Mucosa of rectum (tissue), 2 donors: Measurements from ENCODE around the gene PLB1.

Source experiments
- H3K27ac ChIP-seq, 2 donors: one replicate each; pipeline ENCODE4 v1.7.0; 2013; ENCODE audit warnings: inconsistent platforms in 2 of 2, low read depth in 2 of 2, low read length in 2 of 2
- H3K27me3 ChIP-seq, 2 donors: one replicate each; pipeline ENCODE4 v1.7.0; 2013; ENCODE audit warnings: low read length in 2 of 2; ENCODE audit not compliant: control insufficient read depth in 2 of 2, insufficient read depth in 2 of 2
- H3K36me3 ChIP-seq, 2 donors: one replicate each; pipeline ENCODE4 v1.7.0; 2013; ENCODE audit warnings: low read length in 2 of 2; ENCODE audit not compliant: control insufficient read depth in 2 of 2, insufficient read depth in 2 of 2
- H3K4me1 ChIP-seq, 2 donors: one replicate each; pipeline ENCODE4 v1.7.0; 2013; ENCODE audit warnings: low read length in 2 of 2, mild to moderate bottlenecking in 1 of 2; ENCODE audit not compliant: control insufficient read depth in 2 of 2, insufficient read depth in 2 of 2
- H3K4me3 ChIP-seq, 2 donors: one replicate each; pipeline ENCODE4 v1.7.0; 2013; ENCODE audit warnings: low read length in 2 of 2
- H3K9ac ChIP-seq, 2 donors: one replicate each; pipeline ENCODE4 v1.7.0; 2013; ENCODE audit warnings: low read length in 2 of 2, low read depth in 1 of 2, mild to moderate bottlenecking in 1 of 2
- H3K9me3 ChIP-seq, 2 donors: one replicate each; pipeline ENCODE4 v1.7.0; 2013; ENCODE audit warnings: low read length in 2 of 2; ENCODE audit not compliant: control insufficient read depth in 2 of 2
- donor health status: healthy.
- donor health status: Normal muscosa, but diverticular disease.

PLB1 gene

GRCh38 chr2:28556303-28556702 lies 60.4 kb downstream of the PLB1 start:
- Histone ChIP-seq H3K9ac (no peak overlapping the region), H3K4me1 (no peaks in the 10 kb centered on the region), H3K9me3 (no peaks in the 10 kb centered on the region), H3K36me3 (no peaks in the 10 kb centered on the region), H3K4me3 (no peak overlapping the region), H3K27ac (no peak overlapping the region), H3K27me3 (no peaks in the 10 kb centered on the region)

DNA sequence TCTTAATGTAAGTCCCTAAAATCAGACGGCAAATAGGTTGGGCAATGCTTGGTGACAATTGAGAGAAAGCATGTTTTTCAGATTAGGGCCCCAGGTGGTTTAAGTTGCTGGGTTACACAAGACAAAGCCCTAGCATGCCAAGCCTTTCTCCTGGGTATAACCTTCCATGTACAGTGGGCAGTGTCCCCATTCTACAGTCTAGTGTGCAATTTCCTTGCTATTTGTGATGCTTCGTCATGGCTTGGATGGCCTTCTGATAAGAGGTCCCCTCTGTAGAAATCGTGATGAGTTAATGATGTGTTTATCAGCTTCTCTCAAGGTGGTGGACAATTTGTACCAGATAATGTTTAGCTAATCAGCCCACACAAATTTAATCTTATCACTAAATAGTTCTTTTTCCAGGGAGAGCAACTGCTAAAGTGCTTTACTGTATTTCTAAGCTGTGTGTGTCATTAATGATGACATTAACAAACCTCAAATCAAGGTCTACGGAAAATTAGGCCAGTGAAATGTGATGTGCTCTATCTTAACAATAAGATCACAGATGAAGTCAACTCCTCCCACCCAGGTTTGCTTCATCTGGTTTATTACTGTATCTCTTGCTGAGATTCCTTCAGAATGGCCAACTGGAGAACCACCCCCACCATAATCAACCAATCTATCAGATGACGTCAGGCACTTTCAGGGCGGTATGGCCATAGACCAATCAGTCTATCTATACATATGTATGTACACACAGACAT lies 61.7 kb downstream of the PLB1 start:
- H3K27me3 ChIP-seq, result no peaks in the 10 kb centered on the region
- H3K4me1 ChIP-seq, result no peaks in the 10 kb centered on the region
- H3K4me3 ChIP-seq, result no peak overlapping the region
- H3K27ac ChIP-seq, result no peak overlapping the region
- H3K36me3 ChIP-seq, result no peaks in the 10 kb centered on the region
- H3K9me3 ChIP-seq, result no peaks in the 10 kb centered on the region
- H3K9ac ChIP-seq, result no peak overlapping the region

- Histone ChIP-seq H3K27ac (no peak overlapping the region), H3K9ac (no peak overlapping the region), H3K4me1 (no peaks in the 10 kb centered on the region), H3K27me3 (no peaks in the 10 kb centered on the region), H3K36me3 (no peaks in the 10 kb centered on the region), H3K4me3 (no peak overlapping the region), H3K9me3 (no peaks in the 10 kb centered on the region)
These were observed 62.4 kb downstream of the PLB1 start for GRCh38 chr2:28558158-28558820.

DNA sequence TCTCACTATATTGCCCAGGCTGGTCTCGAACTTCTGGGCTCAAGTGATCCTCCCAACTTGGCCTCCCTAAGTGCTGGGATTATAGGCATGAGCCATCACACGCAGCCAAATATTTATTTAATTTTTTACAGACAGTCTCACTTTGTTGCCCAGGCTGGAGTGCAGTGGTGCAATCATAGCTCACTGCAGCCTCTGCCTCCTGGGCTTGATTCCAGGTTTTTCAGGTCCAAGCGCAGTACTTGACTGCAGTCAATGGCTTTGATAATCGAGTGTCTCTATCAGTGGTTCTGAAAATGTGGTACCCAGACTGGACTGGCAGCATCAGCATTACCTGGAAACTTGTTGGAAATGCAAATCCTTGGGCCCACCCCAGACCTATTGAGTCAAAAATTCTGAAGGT lies 63.1 kb downstream of the PLB1 start:
- Histone ChIP-seq H3K27ac (no peak overlapping the region), H3K4me1 (no peaks in the 10 kb centered on the region), H3K27me3 (no peaks in the 10 kb centered on the region), H3K9ac (no peak overlapping the region), H3K9me3 (no peaks in the 10 kb centered on the region), H3K4me3 (no peak overlapping the region), H3K36me3 (no peaks in the 10 kb centered on the region)

DNA sequence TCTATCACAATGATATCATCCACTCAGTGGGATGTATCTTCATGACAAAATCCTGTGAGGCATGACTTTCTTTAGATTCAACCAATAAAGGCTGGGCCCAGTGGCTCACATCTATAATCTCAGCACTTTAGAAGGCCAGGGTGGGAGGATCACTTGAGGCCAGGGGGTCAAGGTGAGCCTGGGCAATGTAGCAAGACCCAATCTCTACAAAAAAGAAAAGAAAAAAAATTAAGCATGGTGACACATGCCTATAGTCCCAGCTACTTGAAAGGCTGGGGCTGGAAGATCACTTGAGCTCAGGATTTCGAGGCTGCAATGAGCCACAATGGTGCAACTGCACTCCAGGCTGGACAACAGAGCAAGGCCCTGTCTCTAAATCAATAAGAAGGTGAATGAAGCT lies 68.0 kb downstream of the PLB1 start:
- Histone ChIP-seq H3K4me3 (no peak overlapping the region), H3K27me3 (no peaks in the 10 kb centered on the region), H3K36me3 (no peaks in the 10 kb centered on the region), H3K4me1 (peaks cover 0 to 4% of the 10 kb centered on the region in 2 donors), H3K9ac (no peak overlapping the region), H3K9me3 (no peaks in the 10 kb centered on the region), H3K27ac (no peak overlapping the region)

- Histone ChIP-seq H3K4me3 (no peak overlapping the region), H3K27ac (no peak overlapping the region), H3K4me1 (peaks cover 0 to 4% of the 10 kb centered on the region in 2 donors), H3K9me3 (no peaks in the 10 kb centered on the region), H3K9ac (no peak overlapping the region), H3K36me3 (no peaks in the 10 kb centered on the region), H3K27me3 (no peaks in the 10 kb centered on the region)
These were observed 68.5 kb downstream of the PLB1 start for GRCh38 chr2:28564346-28564745.

DNA sequence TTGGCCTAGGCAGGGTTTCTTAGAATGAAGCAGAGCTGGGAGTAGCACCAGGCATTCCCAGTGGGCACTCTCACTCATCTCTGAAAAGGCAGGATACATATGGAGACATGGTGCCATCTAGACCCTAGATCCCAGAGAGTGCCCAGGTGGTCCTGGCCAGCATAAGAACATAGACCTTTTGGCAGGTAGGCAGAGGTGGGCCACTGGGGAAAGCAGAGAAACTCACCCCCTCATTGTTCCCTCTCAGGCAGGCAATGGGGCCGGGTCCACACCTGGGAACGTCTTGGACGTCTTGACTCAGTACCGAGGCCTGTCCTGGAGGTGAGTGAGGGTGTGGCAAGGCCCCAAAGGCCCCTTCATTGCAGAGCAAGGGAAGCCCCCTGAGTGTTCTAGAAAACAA lies 69.2 kb downstream of the PLB1 start:
- Histone ChIP-seq H3K36me3 (no peaks in the 10 kb centered on the region), H3K27ac (no peak overlapping the region), H3K9ac (no peak overlapping the region), H3K9me3 (no peaks in the 10 kb centered on the region), H3K27me3 (no peaks in the 10 kb centered on the region), H3K4me3 (no peak overlapping the region), H3K4me1 (peaks cover 0 to 4% of the 10 kb centered on the region in 2 donors)

GRCh38 chr2:28565720-28566295 lies 69.9 kb downstream of the PLB1 start:
- H3K9me3 ChIP-seq, result no peaks in the 10 kb centered on the region
- H3K9ac ChIP-seq, result no peak overlapping the region
- no peak overlapping the region for H3K4me3 ChIP-seq
- no peak overlapping the region for H3K27ac ChIP-seq
- H3K27me3 ChIP-seq, result no peaks in the 10 kb centered on the region
- peaks cover 0 to 4% of the 10 kb centered on the region in 2 donors for H3K4me1 ChIP-seq
- no peaks in the 10 kb centered on the region for H3K36me3 ChIP-seq

- Histone ChIP-seq H3K9ac (peak overlapping the region; percentile 46 to 52), H3K9me3 (no peaks in the 10 kb centered on the region), H3K4me1 (peaks cover 0 to 4% of the 10 kb centered on the region in 2 donors), H3K27ac (no peak overlapping the region), H3K4me3 (peak overlapping the region; percentile 72 to 84), H3K27me3 (no peaks in the 10 kb centered on the region), H3K36me3 (no peaks in the 10 kb centered on the region)
These were observed 70.7 kb downstream of the PLB1 start for GRCh38 chr2:28566521-28567041.

DNA sequence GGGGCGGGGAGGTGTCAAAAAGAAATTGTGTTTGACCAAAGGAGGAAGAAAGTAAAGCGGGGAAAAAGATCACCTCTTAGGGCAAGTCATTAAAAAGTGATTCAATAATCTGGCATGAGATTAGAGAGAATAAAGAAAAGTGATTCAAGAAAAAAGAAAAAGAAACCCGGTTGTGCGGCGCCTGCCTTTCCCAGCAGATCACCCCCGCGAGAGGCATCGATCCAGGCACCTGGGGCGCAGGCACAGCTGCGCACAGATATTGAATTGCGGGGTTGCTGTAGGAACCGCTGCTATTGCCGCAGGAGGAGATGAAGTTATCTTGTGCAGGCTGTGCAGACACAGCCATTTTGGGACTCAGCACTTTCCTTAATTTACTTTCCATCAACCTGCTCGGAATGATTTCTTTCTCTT lies 71.2 kb downstream of the PLB1 start:
- H3K9me3 ChIP-seq, result no peaks in the 10 kb centered on the region
- H3K27me3 ChIP-seq, result no peaks in the 10 kb centered on the region
- no peaks in the 10 kb centered on the region for H3K36me3 ChIP-seq
- peak overlapping the region; percentile 72 to 84 for H3K4me3 ChIP-seq
- H3K27ac ChIP-seq, result no peak overlapping the region
- H3K4me1 ChIP-seq, result peaks cover 0 to 4% of the 10 kb centered on the region in 2 donors
- peak overlapping the region; percentile 61 to 70 for H3K9ac ChIP-seq
